Kidney (tissue), 14 donors: ENCODE measurements around the gene ACTN2. TPM values are rescaled to one million over a fixed set of nuclear protein-coding genes. Genes with fewer than 3 reads are reported as not detected.

Source experiments
- DNase-seq, 5 donors: peaks; one replicate each; pipeline ENCODE4 v3.0.0-alpha.2; 2013 to 2020
- FAIRE-seq: peaks from 2 replicates; lab custom pipeline; 2012; peaks lifted over from hg19 to GRCh38; lab: Jason Lieb, UNC
- H3K27ac ChIP-seq, 2 donors: one replicate each; pipeline ENCODE4 v1.7.0; 2013; ENCODE audit warnings: low read depth in 2 of 2, low read length in 2 of 2, inconsistent platforms in 1 of 2
- H3K27me3 ChIP-seq: one replicate; pipeline ENCODE4 v1.7.1; 2013; ENCODE audit warnings: low read length, inconsistent platforms; ENCODE audit not compliant: control insufficient read depth, insufficient read depth
- H3K36me3 ChIP-seq, 3 donors: one replicate each; pipeline versions ENCODE4 v1.7.0 to v1.7.1; 2013; ENCODE audit warnings: low read length in 3 of 3, control low read depth in 1 of 3, inconsistent platforms in 1 of 3; ENCODE audit not compliant: insufficient read depth in 3 of 3, control insufficient read depth in 2 of 3
- H3K4me1 ChIP-seq, 3 donors: one replicate each; pipeline versions ENCODE4 v1.7.0 to v1.7.1; 2013; ENCODE audit warnings: low read length in 3 of 3, inconsistent platforms in 1 of 3, low read depth in 1 of 3; ENCODE audit not compliant: control insufficient read depth in 2 of 3, insufficient read depth in 2 of 3
- H3K4me3 ChIP-seq, 3 donors: one replicate each; pipeline versions ENCODE4 v1.7.0 to v1.8.1; 2013; ENCODE audit warnings: low read length in 3 of 3, control low read depth in 1 of 3, inconsistent platforms in 1 of 3
- H3K9ac ChIP-seq, 3 donors: one replicate each; pipeline versions ENCODE4 v1.7.0 to v1.7.1; 2013; ENCODE audit warnings: low read length in 3 of 3, control low read depth in 1 of 3, inconsistent platforms in 1 of 3
- H3K9me3 ChIP-seq, 3 donors: one replicate each; pipeline versions ENCODE4 v1.7.0 to v1.7.1; 2013; ENCODE audit warnings: low read length in 3 of 3, control low read depth in 1 of 3, inconsistent platforms in 1 of 3; ENCODE audit not compliant: control insufficient read depth in 2 of 3, insufficient read depth in 1 of 3
- intact Hi-C: fragments of 100-400 bp; cut with DNase I; formaldehyde crosslinking; loops from one replicate; pipeline ENCODE4 v1.11.1; 2022
- polyA plus RNA-seq: library from polyadenylated mRNA; stranded (reverse); fragments of 350-450 nt; fragmentation: Illumina TruSeq; extraction: RNeasy Lipid Tissue Mini Kit (QIAGEN cat#74804); gene quantifications from one replicate; pipeline ENCODE4 v1.2.3, GENCODE V29; 2014; ENCODE audit warnings: low read depth, low replicate concordance; ENCODE audit not compliant: insufficient read depth
- total RNA-seq: library from RNA; stranded (reverse); fragmentation: NEBNext Ultra II Directional; extraction: Animal tissue kit (Norgen Biotek cat#: 25700); gene quantifications from one replicate; pipeline ENCODE4 v1.2.1, GENCODE V29; 2021
- TF ChIP-seq, protein P1 (sequence below): IDR thresholded peaks from 3 replicates; pipeline ENCODE4 v1.5.1; 2012; ENCODE audit warnings: mild to moderate bottlenecking, moderate library complexity, borderline replicate concordance; ENCODE audit not compliant: insufficient read depth; ENCODE audit errors: extremely low read depth
- donor health status: control.
- donor health status: control.
- donor health status: control.
- donor health status: control.
- donor health status: control.
- donor health status: DM: yes; HTN: yes; CAD: no.
- donor health status: Normal renal cell carcinoma (clear cell type).

ACTN2 gene
- total and polyA plus RNA-seq, 2 donors from 2014 or later = 0.60 to 1.6 TPM

DNA sequence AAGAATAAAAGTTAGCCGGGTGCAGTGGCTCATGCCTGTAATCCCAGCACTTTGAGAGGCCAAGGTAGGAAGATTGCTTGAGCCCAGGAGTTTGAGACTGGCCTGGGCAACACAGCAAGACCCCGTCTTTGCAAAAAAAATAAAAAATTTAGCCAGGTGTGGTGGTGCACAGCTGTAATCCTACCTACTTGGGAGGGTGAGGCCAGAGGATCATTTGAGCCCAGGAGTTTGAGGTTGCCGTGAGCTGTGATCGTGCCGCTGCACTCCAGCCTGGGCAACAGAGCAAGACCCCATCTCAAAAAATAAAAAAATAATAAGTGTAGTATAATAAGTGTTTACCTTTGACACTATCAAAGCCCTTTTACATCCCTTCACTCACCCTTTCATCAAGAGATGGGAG lies 5.0 kb downstream of the ACTN2 start:
- Histone ChIP-seq H3K27me3 (peaks cover 7% of the 10 kb centered on the region), H3K36me3 (no peaks in the 10 kb centered on the region), H3K9me3 (no peaks in the 10 kb centered on the region), H3K4me1 (peaks cover 0 to 5% (median 0%) of the 10 kb centered on the region in 3 donors), H3K4me3 (no peak overlapping the region), H3K9ac (no peak overlapping the region), H3K27ac (no peak overlapping the region)
- FAIRE-seq (no peak), DNase-seq (no peak)
- TF ChIP-seq, protein P1, sequence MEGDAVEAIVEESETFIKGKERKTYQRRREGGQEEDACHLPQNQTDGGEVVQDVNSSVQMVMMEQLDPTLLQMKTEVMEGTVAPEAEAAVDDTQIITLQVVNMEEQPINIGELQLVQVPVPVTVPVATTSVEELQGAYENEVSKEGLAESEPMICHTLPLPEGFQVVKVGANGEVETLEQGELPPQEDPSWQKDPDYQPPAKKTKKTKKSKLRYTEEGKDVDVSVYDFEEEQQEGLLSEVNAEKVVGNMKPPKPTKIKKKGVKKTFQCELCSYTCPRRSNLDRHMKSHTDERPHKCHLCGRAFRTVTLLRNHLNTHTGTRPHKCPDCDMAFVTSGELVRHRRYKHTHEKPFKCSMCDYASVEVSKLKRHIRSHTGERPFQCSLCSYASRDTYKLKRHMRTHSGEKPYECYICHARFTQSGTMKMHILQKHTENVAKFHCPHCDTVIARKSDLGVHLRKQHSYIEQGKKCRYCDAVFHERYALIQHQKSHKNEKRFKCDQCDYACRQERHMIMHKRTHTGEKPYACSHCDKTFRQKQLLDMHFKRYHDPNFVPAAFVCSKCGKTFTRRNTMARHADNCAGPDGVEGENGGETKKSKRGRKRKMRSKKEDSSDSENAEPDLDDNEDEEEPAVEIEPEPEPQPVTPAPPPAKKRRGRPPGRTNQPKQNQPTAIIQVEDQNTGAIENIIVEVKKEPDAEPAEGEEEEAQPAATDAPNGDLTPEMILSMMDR = no peak
- intact Hi-C loops = no loop called here

DNA sequence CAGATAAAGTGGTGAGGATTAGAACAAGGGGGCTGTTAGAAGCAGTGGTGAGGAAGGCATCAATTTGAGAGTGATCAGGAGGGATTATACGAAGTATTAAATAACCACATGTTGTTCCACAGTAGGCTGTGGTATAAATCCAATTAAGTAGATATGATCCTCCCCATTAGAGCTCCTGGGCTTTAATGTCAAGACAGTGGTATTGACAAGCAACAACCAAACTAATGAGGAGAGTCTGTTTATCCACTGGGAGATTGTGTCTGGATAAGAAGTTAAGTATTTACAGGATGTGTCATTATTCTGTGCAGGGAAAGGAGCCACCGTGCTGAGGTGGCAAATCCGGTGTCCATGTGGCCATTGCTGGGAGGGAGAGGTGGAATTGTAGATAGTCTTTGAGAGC lies 5.8 kb downstream of the ACTN2 start:
- FAIRE-seq = no peak
- Histone ChIP-seq H3K36me3 (no peaks in the 10 kb centered on the region), H3K9ac (no peak overlapping the region), H3K27me3 (peaks cover 6% of the 10 kb centered on the region), H3K9me3 (no peaks in the 10 kb centered on the region), H3K27ac (no peak overlapping the region), H3K4me3 (no peak overlapping the region), H3K4me1 (no peaks in the 10 kb centered on the region)
- TF ChIP-seq, protein P1 = no peak
- DNase-seq = no peak
- intact Hi-C loops = no loop called here

DNA sequence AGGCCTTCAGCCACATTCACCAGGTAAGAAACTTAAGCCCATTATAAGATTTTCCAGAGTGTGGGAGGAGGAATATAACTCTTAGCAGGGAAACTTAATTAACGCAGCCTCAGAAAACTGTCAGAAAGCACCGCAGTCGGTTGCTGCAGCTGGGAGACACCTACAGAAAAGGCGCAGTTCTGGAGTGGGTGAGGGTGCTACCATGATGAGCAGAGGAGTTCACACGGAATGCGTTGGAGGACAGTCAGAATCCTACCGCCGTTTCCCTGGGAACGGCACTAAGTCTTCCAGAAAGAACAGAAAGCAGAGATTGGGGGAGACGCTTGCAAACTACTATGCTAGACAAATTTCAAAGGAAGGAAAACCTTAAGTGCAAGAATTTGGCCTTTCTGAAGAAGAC lies 6.4 kb downstream of the ACTN2 start:
- H3K36me3 ChIP-seq = no peaks in the 10 kb centered on the region
- DNase-seq = peak in 1 of 5 donors; percentile 29
- no peak overlapping the region for H3K4me3 ChIP-seq
- no peaks in the 10 kb centered on the region for H3K4me1 ChIP-seq
- FAIRE-seq = no peak
- no peak overlapping the region for H3K27ac ChIP-seq
- H3K27me3 ChIP-seq = no peaks in the 10 kb centered on the region
- no peak overlapping the region for H3K9ac ChIP-seq
- H3K9me3 ChIP-seq = no peaks in the 10 kb centered on the region
- TF ChIP-seq, protein P1 = no peak
- intact Hi-C loops = no loop called here

DNA sequence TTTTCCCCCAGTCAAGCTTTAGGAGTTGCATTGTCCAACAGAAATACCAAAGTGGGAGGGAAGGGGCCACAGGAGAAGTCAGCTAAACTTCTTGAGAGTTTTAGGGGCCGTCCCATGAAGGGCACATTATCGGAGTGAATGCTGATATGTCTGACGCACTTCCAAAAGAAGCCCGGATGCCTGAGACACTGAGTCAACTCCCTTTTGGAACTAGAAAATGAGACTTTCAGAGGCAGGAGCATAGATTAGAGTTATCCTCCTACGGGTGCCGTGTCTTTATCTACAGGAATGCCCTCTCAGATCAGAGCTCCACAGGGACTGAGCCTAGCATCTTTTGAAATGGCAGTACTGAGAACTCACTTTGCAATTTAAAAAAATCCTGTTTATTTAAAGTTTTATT lies 13.1 kb downstream of the ACTN2 start:
- H3K9ac ChIP-seq = no peak overlapping the region
- H3K9me3 ChIP-seq = no peaks in the 10 kb centered on the region
- H3K27ac ChIP-seq = no peak overlapping the region
- no peaks in the 10 kb centered on the region for H3K4me1 ChIP-seq
- TF ChIP-seq, protein P1 = no peak
- DNase-seq (no peak), FAIRE-seq (no peak)
- H3K4me3 ChIP-seq = no peak overlapping the region
- intact Hi-C loops = no loop called here
- H3K36me3 ChIP-seq = no peaks in the 10 kb centered on the region
- no peaks in the 10 kb centered on the region for H3K27me3 ChIP-seq
